Measurements from ENCODE around the gene SEL1L.
"Not testable (repeated sequence)": the region's sequence is repeated elsewhere in the genome, so short reads cannot be mapped to it uniquely, and the experiment has no call there.

Gene SEL1L

DNA sequence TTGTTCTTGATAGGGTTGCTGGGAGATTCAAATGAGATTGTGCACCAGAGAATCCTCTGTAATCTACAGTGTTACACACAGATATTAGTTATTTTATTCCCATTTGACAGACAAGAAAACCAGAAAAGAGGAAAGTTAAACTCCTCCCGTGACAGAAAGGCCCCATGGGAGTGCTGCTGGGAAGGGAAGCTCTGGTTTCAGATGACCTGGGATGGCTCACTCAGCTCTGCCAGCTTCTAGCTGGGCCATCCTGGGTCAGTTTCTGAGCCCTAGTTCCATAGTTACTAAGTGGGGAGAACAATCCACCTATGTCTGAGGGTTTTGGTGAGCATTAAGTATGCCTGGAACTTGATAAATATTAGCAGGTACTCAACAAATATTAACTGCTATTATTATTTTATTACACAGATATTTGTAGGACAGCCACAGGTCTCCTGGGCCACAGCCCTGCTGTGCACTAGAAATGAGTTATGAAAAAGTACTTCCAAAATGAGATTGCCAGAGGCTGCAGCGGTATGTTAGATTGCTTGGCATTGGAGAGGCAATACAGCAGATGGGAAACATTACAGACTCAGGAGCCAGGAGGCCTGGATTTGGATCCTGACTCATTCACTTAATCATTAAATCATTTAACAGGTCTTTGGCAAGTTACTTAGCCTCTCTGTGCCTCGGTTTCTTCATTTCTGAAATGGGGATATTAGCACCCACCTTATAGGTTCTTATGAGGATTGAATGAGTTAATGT, 86.5 kb downstream of the SEL1L start:
- no peak for DNase-seq (ENCODE audit: low read depth)

DNA sequence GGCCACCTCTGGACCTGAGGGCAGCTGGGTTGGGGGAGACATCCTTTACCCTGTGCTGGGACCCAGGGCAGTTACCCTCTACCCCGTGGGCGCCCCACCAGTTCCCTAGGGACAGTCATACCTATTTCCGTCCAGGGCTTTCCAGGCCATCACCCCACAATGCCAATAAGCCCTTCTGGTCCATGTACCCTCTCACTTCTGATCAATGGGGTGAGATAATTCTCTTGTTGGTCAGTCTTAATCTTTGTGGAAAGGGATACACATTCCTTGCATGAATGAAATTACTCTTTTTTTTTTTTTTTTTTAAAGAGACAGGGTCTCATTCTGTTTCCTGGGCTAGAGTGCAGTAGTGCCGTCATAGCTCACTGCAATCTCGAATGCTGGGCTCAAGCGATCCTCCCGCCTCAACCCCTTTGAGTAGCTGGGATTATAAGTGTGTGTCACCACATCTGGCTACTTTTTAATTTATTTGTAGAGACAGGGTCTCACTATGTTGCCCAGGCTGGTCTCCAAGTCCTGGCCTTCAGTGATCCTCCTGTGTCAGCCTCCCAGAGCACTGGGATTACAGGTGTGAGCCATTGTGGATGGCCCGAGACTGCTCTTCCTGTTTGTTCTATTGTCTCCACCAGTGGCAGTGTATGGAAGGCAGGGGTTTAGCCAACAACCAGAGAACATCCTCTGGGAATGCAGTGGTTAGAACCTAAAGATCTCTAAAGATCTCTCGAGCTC, 87.2 kb downstream of the SEL1L start:
- DNase-seq (ENCODE audit: low read depth): no peak

DNA sequence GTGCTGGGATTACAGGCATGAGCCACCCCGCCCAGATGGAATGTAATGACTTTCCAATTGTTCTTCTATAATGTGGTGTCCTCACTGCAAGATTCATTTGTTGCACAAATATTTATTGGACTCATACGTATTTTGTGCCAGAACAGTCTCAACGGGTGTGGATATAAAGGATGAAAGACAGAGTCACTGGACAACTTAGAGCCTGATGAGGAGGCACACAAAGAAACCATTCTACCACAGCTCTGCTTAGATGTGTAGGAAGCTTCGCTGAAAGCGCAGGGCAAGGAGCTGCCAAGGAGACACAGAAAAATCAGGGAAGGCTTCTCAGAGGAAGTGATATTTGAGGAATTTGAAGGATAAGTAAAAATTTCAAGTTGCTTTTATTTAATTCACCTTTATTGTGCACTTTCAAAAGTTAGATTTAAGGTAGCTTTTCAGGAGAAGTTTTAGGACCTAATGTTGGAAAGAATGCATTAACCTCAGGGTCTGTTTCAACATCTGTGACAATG, 92.0 kb downstream of the SEL1L start:
- no peak for DNase-seq (ENCODE audit: low read depth)

DNA sequence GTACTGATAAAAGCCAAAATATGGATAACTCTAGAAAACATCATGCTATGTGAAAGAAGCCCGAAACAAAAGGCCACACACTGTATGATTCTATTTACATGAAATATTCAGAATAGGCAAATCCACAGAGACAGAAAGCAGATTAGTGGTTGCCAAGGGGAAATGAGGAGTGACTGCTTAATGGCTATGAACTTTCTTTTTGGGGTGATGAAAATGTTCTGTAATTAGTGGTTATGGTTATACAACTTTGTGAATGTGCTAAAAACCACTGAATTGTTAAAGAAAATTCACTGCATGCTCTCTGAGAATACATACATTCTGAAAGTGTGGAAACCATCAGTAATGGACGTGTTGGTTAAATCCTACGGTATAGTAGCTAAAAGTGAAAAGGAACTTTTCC, 93.6 kb downstream of the SEL1L start:
- DNase-seq (ENCODE audit: low read depth): no peak

GRCh38 chr14:81437244-81437643, 96.4 kb downstream of the SEL1L start:
- no peak for DNase-seq (ENCODE audit: low read depth)

- DNase-seq (ENCODE audit: low read depth): no peak
Measured at GRCh38 chr14:81436296-81437138, 97.1 kb downstream of the SEL1L start.

- no peak for DNase-seq (ENCODE audit: low read depth)
Measured at GRCh38 chr14:81435391-81436295, 98.0 kb downstream of the SEL1L start.

GRCh38 chr14:81435048-81435390, 98.6 kb downstream of the SEL1L start:
- DNase-seq (ENCODE audit: low read depth): no peak

- DNase-seq (ENCODE audit: low read depth): no peak
Measured at GRCh38 chr14:81434230-81434629, 99.4 kb downstream of the SEL1L start.

DNA sequence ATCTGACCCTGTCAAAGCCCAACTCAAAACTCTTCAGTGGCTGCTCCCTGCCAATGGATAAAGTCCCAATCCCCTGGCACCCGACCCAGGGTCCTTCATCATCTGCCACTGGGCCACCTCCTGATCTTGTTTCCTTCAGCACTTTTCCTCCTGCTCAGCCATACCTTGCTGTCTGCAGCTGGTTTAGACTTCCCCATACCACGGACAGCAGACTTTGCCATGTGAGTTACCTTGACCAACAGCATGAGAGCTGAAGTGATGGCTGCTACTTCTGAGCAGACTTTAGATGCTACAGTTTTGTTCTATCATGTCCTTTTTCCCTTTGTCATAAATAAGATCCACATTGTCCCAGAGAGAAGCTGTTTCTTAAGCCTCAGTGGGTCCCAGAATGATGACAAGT, 100.3 kb downstream of the SEL1L start:
- DNase-seq (ENCODE audit: low read depth): no peak

DNA sequence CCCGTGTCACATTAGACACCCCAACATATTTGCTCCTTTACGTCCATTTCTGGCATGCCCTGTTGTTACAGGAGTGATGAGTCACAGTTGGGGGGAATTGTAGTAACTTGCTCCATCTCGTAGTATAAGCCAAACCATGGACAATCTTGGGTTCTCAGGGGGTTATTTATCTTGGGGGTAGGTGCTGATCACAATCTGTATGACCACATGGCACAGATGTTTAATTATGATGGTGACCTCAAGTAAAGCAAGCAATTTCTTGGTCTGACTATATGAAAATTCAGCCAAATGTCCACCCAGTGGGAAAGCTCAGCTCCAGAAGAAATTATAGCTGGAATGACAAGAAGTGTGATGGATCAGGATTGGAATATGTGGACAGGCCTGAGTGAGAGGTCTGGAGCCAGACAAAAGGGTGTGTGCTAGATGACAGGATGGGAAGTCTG, 101.4 kb downstream of the SEL1L start:
- DNase-seq (ENCODE audit: low read depth): no peak

DNA sequence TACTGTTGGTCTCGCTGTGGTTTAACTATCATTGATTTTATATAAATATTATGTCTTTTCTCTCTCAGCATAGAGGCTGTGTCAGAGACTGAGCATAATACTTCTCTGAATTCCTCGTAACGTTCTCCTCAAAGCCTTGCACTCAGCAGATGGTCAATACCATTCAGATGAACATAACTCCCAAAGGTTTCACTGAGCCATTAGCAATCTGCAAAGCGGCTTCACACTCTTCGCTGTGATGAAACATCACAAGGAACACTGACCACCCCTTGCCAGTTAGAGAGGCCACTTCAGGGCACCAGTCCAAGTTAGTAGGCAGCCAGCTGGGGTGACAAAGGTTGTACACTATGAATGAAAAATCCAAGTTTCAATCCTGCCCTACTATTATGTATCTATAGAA, 103.4 kb downstream of the SEL1L start:
- no peak for DNase-seq (ENCODE audit: low read depth)

DNA sequence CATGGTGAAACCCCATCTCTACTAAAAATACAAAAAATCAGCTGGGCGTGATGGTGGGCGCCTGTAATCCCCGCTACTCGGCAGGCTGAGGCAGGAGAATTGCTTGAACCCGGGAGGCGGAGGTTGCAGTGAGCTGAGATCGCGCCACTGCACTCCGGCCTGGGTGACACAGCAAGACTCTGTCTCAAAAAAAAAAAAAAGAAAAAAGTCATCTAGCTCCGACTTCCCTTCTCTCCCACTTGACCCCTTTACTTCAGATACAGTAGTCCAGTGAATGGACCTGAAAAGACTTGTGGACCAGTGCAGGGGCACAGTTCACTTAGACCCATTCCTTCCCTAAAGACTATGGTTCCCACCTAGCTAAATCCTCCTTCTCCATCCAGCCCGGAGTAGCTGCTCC, 103.9 kb downstream of the SEL1L start:
- DNase-seq (ENCODE audit: low read depth): not testable (repeated sequence)

GRCh38 chr14:81429028-81429427, 104.6 kb downstream of the SEL1L start:
- DNase-seq (ENCODE audit: low read depth): no peak

DNA sequence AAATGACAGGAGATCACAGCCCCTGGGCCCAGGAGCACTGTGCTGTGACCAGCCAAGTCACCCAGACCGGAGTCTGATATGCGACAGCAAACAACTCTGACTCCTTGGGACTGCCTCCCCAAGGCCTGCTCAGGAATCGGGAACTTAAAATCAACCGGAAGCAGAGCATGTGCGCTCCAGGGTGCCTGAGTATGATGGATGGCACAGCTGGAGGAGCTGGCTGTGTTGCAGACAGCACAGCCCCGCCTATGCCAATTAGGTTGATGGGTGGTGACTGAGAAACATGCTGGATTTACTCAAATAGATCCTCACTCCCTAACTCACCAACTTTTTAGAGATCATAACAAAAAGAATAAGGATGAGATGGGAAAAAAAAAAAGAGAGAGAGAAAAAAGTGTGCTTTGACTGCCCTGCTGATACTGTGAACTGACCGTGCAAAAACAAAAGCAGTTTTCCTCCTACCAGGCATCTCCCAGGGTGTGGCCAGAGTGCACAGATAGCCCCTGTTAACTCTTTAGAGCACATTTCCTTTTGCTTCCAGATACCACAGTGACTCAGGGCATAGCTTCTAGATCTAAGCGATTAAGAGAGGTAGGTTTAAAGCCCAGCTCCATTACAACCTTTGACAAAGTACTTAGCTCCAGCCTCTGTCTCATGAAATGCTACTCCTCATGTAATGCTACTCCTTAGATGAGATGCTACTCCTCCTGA, 106.2 kb downstream of the SEL1L start:
- DNase-seq (ENCODE audit: low read depth): no peak

- DNase-seq (ENCODE audit: low read depth): no peak
Measured at GRCh38 chr14:81423504-81423903, 110.1 kb downstream of the SEL1L start.
